GM18951 (cell line): ENCODE data around the gene LVRN.

Experiments used
- POLR2A ChIP-seq: IDR thresholded peaks from 4 replicates; pipeline ENCODE4 v1.6.1; 2011; ENCODE audit warnings: mild to moderate bottlenecking; ENCODE audit not compliant: insufficient read length, insufficient read depth; ENCODE audit errors: extremely low read depth
- in situ Hi-C: fragments of 300-500 bp; cut with MboI; formaldehyde crosslinking; loops from one replicate; pipeline ENCODE4 v1.12.0; 2022; ENCODE audit warnings: low sequenced_read_pairs, mixed read lengths, inconsistent platforms; ENCODE audit not compliant: unreplicated experiment

Gene LVRN

GRCh38 chr5:116013207-116013785 lies 51.0 kb downstream of the LVRN start:
- no peak for TF ChIP-seq POLR2A
- in situ Hi-C loops: no loop called here

GRCh38 chr5:116013936-116014335 lies 51.7 kb downstream of the LVRN start:
- no peak for TF ChIP-seq POLR2A
- in situ Hi-C loops: no loop called here

GRCh38 chr5:116023619-116024018 lies 61.3 kb downstream of the LVRN start:
- TF ChIP-seq POLR2A: no peak
- in situ Hi-C loops: no loop called here

DNA sequence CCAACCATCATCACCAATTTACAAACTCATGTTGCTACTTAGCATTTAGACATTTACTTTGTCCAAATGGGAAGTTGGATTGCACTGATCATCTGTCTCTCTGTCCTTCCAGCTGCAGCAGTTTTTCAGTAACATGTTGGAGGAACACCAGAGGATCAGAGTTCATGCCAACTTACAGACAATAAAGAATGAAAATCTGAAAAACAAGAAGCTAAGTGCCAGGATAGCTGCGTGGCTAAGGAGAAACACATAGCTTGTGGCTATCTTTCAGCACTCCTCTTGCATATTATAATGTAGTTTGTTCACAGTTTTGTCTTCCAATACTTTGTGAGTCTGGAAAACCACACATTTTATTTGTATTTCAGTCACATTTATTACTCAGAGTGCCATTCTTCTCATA lies 63.6 kb downstream of the LVRN start:
- in situ Hi-C loops: no loop called here
- no peak for TF ChIP-seq POLR2A

- no peak for TF ChIP-seq POLR2A
- in situ Hi-C loops: no loop called here
Observed at GRCh38 chr5:116032094-116032517, 69.8 kb downstream of the LVRN start, which contains the start of gene ARL14EPL. Gene ARL14EPL (plus strand): TSS chr5:116032472. CDS start chr5:116051466, 18,994 bp downstream.

- in situ Hi-C loops: no loop called here
- TF ChIP-seq POLR2A: no peak
Observed at GRCh38 chr5:116032991-116033390, 70.7 kb downstream of the LVRN start.

DNA sequence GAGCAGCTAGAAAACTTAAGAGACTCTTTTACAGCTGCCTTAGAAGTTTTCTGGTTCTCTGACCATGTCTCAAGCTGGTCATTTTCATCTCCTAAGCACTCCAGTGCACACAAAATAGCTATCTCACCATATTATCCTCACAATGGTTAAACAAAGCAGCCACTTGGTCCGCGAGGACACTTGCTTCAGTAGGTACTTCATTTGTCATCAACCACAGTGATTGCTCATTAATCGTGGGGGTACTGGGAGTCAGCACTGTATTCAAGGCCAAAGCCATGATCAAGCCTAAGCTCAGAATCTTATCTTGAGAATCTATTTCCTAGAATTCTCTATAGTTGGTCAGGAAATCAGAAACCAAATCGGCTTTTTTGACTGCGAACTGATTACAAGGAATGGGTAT lies 72.8 kb downstream of the LVRN start:
- in situ Hi-C loops: no loop called here
- TF ChIP-seq POLR2A: no peak

- TF ChIP-seq POLR2A: no peak
- in situ Hi-C loops: no loop called here
Observed at GRCh38 chr5:116037236-116037822, 75.1 kb downstream of the LVRN start.

DNA sequence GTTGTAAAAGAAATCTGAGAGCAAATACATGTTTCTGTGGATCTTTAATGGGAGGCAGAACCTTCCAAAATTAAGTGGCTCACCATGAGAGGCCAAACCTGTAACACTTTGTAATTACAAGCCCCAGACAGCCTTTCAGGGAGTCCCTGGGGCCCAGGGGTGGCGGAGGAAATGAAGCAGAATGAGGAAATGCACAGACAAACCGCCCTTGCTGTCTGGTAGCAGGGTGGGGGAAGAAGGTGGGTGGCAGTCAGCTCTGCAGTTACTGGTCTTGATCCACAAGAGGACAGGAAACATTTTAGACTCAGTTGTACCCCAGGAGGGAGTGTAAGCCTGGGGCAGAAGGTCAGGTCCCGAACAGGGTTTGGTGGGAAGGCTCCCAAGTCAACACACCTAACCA lies 76.5 kb downstream of the LVRN start:
- in situ Hi-C loops: no loop called here
- no peak for TF ChIP-seq POLR2A

GRCh38 chr5:116042375-116042774 lies 80.1 kb downstream of the LVRN start:
- TF ChIP-seq POLR2A: no peak
- in situ Hi-C loops: loop anchor here (10.0 kb wide), 1 partner anchor 418 kb away; the partner anchor contains the start of gene TMED7

- no peak for TF ChIP-seq POLR2A
- in situ Hi-C loops: loop anchor here (10.0 kb wide), 1 partner anchor 419 kb away; the partner anchor contains the start of gene TMED7
Observed at GRCh38 chr5:116044073-116044472, 81.8 kb downstream of the LVRN start.

GRCh38 chr5:116045821-116046220 lies 83.5 kb downstream of the LVRN start:
- no peak for TF ChIP-seq POLR2A
- in situ Hi-C loops: loop anchor here (10.0 kb wide), 1 partner anchor 421 kb away; the partner anchor contains the start of gene TMED7

GRCh38 chr5:116046261-116046660 lies 84.0 kb downstream of the LVRN start:
- TF ChIP-seq POLR2A: no peak
- in situ Hi-C loops: loop anchor here (10.0 kb wide), 1 partner anchor 421 kb away; the partner anchor contains the start of gene TMED7

- TF ChIP-seq POLR2A: no peak
- in situ Hi-C loops: loop anchor here (10.0 kb wide), 1 partner anchor 422 kb away; the partner anchor contains the start of gene TMED7
Observed at GRCh38 chr5:116046823-116047222, 84.5 kb downstream of the LVRN start.
